HG03575 (cell line): ENCODE data around the gene DOCK8.
"Not testable (repeated sequence)": the region's sequence is repeated elsewhere in the genome, so short reads cannot be mapped to it uniquely, and the experiment has no call there.

Source experiments
- ATAC-seq: cut with Tn5 transposase; IDR thresholded peaks from one replicate; pipeline ENCODE4 v1.9.1; 2021; ENCODE audit not compliant: unreplicated experiment, insufficient number of reproducible peaks, low FRiP score; ENCODE audit errors: extremely low read depth

Gene DOCK8

GRCh38 chr9:385818-386398 lies 171.2 kb downstream of the DOCK8 start:
- ATAC-seq, result no peak

GRCh38 chr9:389159-389558 lies 174.5 kb downstream of the DOCK8 start:
- ATAC-seq, result no peak

GRCh38 chr9:389758-390157 lies 175.1 kb downstream of the DOCK8 start:
- ATAC-seq, result no peak

- no peak for ATAC-seq
These were observed 177.6 kb downstream of the DOCK8 start for GRCh38 chr9:392077-392804.

- ATAC-seq, result no peak
These were observed 179.8 kb downstream of the DOCK8 start for GRCh38 chr9:394347-395052.

- no peak for ATAC-seq
These were observed 181.7 kb downstream of the DOCK8 start for GRCh38 chr9:396396-396795.

GRCh38 chr9:398085-398484 lies 183.4 kb downstream of the DOCK8 start:
- no peak for ATAC-seq

- no peak for ATAC-seq
These were observed 186.6 kb downstream of the DOCK8 start for GRCh38 chr9:401223-401622.

- ATAC-seq, result no peak
These were observed 189.6 kb downstream of the DOCK8 start for GRCh38 chr9:404234-404633.

GRCh38 chr9:405341-405740 lies 190.7 kb downstream of the DOCK8 start:
- ATAC-seq, result no peak

GRCh38 chr9:406886-407654 lies 192.4 kb downstream of the DOCK8 start:
- ATAC-seq, result no peak

- not testable (repeated sequence) for ATAC-seq
These were observed 195.0 kb downstream of the DOCK8 start for GRCh38 chr9:409655-410054.

GRCh38 chr9:414595-414994 lies 199.9 kb downstream of the DOCK8 start:
- ATAC-seq, result no peak

GRCh38 chr9:419571-420171 lies 205.0 kb downstream of the DOCK8 start:
- ATAC-seq, result no peak

GRCh38 chr9:421896-422295 lies 207.2 kb downstream of the DOCK8 start:
- no peak for ATAC-seq

- ATAC-seq, result no peak
These were observed 211.6 kb downstream of the DOCK8 start for GRCh38 chr9:426264-426663.

- no peak for ATAC-seq
These were observed 212.3 kb downstream of the DOCK8 start for GRCh38 chr9:426976-427375.

GRCh38 chr9:431701-432100 lies 217.0 kb downstream of the DOCK8 start:
- no peak for ATAC-seq

- no peak for ATAC-seq
These were observed 221.8 kb downstream of the DOCK8 start for GRCh38 chr9:436482-436881.
